Keratinocyte (primary cell): ENCODE measurements around the gene FGF1.

ENCODE experiments used
- EZH2 ChIP-seq: IDR thresholded peaks from one replicate; pipeline ENCODE4 v1.6.1; 2012; ENCODE audit warnings: inconsistent platforms, mild to moderate bottlenecking, low read length, moderate library complexity
- TF ChIP-seq, protein P1 (sequence below), 3 experiments: IDR thresholded peaks in 1 of 3; conservative IDR thresholded peaks in 1 of 3; optimal IDR thresholded peaks in 1 of 3; 2 replicates in 2 of 3; 3 replicates in 1 of 3; pipeline versions ENCODE3 to v1.5.1; 2011; ENCODE audit warnings: low read length in 3 of 3, mild to moderate bottlenecking in 3 of 3, moderate library complexity in 2 of 3, control low read depth in 1 of 3, inconsistent platforms in 1 of 3; ENCODE audit not compliant: insufficient read depth in 2 of 3; ENCODE audit errors: extremely low read depth in 1 of 3

DNA sequence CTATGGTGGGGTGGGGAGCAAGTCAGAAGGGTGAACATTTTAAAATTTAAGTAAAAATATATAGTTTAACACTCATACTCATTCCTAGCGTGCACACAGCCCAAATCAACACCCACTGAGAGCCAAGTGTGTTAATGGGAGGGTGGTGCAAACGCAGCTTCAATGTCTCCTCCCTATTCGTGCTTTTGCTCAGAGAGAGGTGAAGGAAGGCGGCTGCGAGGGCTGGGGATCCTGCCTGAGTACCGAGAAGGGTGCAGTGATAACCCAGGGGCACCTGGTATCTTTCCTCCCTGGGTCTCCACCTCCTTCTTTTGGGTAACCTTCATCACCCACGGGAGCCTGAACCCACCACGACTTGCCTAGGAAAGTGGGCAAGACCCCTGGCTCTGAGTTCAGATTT, 35.0 kb downstream of the FGF1 start:
- TF ChIP-seq, protein P1, sequence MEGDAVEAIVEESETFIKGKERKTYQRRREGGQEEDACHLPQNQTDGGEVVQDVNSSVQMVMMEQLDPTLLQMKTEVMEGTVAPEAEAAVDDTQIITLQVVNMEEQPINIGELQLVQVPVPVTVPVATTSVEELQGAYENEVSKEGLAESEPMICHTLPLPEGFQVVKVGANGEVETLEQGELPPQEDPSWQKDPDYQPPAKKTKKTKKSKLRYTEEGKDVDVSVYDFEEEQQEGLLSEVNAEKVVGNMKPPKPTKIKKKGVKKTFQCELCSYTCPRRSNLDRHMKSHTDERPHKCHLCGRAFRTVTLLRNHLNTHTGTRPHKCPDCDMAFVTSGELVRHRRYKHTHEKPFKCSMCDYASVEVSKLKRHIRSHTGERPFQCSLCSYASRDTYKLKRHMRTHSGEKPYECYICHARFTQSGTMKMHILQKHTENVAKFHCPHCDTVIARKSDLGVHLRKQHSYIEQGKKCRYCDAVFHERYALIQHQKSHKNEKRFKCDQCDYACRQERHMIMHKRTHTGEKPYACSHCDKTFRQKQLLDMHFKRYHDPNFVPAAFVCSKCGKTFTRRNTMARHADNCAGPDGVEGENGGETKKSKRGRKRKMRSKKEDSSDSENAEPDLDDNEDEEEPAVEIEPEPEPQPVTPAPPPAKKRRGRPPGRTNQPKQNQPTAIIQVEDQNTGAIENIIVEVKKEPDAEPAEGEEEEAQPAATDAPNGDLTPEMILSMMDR (optimal IDR thresholded peaks at IDR 0.05 in 1 of 3, IDR thresholded peaks at IDR 0.05 in 1 of 3, conservative IDR thresholded peaks at IDR 0.05 in 1 of 3; ENCODE audit: extremely low read depth in 1 of 3, insufficient read depth in 2 of 3, low read length in 3 of 3) = no peak
- no peak for TF ChIP-seq EZH2
